ENCODE results near the gene FTH1. TPM values are rescaled to one million over a fixed set of nuclear protein-coding genes. Genes with fewer than 3 reads are reported as not detected.
A peak's percentile ranks its signal among the peaks of the same experiment; 100 is the strongest.
"Not testable (repeated sequence)": the region's sequence is repeated elsewhere in the genome, so short reads cannot be mapped to it uniquely, and the experiment has no call there.

FTH1 gene
- total RNA-seq, 1 donor from 2014 or later, result 1,669 TPM

DNA sequence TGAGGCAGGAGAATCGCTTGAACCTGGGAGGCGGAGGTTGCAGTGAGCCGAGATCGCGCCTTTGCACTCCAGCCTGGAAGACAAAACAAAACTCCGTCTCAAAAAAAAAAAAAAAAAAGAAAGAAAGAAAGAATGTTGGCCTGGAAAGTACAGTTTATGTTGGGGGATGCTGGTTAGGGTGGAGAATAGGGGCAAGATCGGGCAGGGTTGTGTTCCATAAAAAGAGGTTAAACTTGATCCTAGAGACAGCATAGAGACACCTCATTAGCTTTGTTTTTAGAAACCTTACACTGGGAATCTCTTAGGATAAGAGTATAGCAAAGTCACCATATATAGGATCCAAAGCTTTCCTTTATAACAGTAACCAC is 1.9 kb upstream of the FTH1 start:
- Mint-ChIP-seq H3K4me1 (ENCODE audit: low read depth) (peaks cover 54% of the 10 kb centered on the region), H3K9me3 (ENCODE audit: low read depth) (no peaks in the 10 kb centered on the region)

DNA sequence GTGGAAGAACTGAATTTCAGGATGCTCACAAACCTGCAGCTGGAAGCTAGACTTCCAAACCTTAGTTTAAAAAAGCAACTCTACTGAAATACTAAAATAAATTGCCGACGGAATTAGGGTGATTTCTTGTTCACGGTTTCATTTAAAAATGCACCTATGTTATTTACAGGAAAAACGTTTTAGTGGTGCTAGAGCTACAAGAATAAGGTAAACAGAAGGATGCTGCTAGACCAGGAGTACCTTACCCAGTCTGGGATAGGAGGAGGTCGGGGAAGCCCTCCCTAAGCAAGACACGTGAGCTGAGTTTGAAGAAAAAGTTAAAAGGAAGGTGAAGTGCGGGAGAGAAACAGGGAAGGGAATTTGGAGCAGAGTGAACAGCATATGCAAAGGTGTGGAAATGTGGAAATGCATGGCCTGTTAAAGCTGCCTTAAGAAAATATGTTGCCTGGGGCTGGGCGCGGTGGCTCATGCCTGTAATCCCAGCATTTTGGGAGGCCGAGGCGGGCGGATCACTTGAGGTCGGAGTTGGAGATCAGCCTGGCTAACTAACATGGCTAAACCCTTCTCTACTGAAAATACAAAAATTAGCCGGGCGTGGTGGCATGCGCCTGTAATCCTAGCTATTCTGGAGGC is 1.4 kb upstream of the FTH1 start:
- H3K4me3 Mint-ChIP-seq (ENCODE audit: low read depth), result peak overlapping the region; percentile 95
- H3K9me3 Mint-ChIP-seq (ENCODE audit: low read depth), result no peaks in the 10 kb centered on the region
- TF ChIP-seq, protein P1, sequence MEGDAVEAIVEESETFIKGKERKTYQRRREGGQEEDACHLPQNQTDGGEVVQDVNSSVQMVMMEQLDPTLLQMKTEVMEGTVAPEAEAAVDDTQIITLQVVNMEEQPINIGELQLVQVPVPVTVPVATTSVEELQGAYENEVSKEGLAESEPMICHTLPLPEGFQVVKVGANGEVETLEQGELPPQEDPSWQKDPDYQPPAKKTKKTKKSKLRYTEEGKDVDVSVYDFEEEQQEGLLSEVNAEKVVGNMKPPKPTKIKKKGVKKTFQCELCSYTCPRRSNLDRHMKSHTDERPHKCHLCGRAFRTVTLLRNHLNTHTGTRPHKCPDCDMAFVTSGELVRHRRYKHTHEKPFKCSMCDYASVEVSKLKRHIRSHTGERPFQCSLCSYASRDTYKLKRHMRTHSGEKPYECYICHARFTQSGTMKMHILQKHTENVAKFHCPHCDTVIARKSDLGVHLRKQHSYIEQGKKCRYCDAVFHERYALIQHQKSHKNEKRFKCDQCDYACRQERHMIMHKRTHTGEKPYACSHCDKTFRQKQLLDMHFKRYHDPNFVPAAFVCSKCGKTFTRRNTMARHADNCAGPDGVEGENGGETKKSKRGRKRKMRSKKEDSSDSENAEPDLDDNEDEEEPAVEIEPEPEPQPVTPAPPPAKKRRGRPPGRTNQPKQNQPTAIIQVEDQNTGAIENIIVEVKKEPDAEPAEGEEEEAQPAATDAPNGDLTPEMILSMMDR (IDR thresholded peaks at IDR 0.05; ENCODE audit: unreplicated experiment), result no peak
- peaks cover 56% of the 10 kb centered on the region for H3K4me1 Mint-ChIP-seq (ENCODE audit: low read depth)
- no peak for DNase-seq (ENCODE audit: low spot score, unreplicated experiment)
- no peaks in the 10 kb centered on the region for H3K27me3 Mint-ChIP-seq
- H3K36me3 Mint-ChIP-seq (ENCODE audit: insufficient read depth), result peaks cover 19% of the 10 kb centered on the region
- peak overlapping the region; percentile 98 for H3K27ac Mint-ChIP-seq

More for the DNA sequence above, 1.9 kb upstream of the FTH1 start:
- TF ChIP-seq, protein P1 (IDR thresholded peaks at IDR 0.05; ENCODE audit: unreplicated experiment), result no peak
- no peak for DNase-seq (ENCODE audit: low spot score, unreplicated experiment)
- H3K4me3 Mint-ChIP-seq (ENCODE audit: low read depth), result peak overlapping the region; percentile 37
- peaks cover 14% of the 10 kb centered on the region for H3K36me3 Mint-ChIP-seq (ENCODE audit: insufficient read depth)
- H3K27me3 Mint-ChIP-seq, result no peaks in the 10 kb centered on the region
- H3K27ac Mint-ChIP-seq, result no peak overlapping the region

DNA sequence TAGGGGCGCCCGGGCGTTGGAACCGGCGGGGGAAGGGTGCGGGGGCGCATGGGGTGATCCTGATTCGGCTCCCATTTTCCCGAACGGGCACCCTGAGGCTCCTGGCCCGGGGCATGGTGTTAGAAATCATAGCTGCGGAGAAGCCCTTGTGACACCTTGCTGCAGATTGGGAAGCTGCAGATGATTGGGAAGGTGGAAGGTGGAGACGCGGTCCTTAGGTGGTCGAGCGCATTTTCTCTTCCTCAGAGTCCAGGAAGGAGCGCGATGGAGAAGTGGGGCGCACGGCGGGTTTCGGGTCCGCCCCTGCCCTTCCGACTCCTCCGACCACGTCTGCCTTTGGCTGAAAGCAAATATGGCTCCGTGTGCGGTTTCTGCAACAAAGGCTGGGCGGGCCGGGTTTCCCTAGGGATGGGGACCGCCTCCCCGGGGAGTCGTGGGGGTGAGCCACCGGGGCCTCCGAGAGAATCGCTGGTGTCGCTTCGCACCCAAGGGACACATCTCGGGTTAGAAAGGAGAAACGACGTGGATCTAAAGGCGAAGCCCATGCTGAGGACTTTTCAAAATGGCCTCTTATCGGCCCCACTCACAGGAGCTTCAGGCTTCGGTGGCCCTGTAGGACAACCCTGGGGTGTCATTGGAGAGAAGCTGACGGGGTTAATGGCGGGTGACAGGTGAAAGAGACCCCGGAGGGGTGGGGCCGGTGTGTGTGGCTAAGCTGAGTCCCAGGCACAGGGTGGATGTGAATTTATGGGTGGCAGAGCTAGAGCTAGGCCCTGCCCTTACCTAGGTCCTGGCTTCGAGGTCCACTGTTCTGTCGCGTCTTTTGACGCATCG is 707 bp upstream of the FTH1 start:
- H3K4me1 Mint-ChIP-seq (ENCODE audit: low read depth), result peaks cover 50% of the 10 kb centered on the region
- TF ChIP-seq, protein P1 (IDR thresholded peaks at IDR 0.05; ENCODE audit: unreplicated experiment), result peak; percentile 7
- peak overlapping the region; percentile 98 for H3K27ac Mint-ChIP-seq
- peak; percentile 29 for DNase-seq (ENCODE audit: low spot score, unreplicated experiment)
- no peaks in the 10 kb centered on the region for H3K27me3 Mint-ChIP-seq
- H3K36me3 Mint-ChIP-seq (ENCODE audit: insufficient read depth), result peaks cover 25% of the 10 kb centered on the region
- peak overlapping the region; percentile 95 for H3K4me3 Mint-ChIP-seq (ENCODE audit: low read depth)
- no peaks in the 10 kb centered on the region for H3K9me3 Mint-ChIP-seq (ENCODE audit: low read depth)

DNA sequence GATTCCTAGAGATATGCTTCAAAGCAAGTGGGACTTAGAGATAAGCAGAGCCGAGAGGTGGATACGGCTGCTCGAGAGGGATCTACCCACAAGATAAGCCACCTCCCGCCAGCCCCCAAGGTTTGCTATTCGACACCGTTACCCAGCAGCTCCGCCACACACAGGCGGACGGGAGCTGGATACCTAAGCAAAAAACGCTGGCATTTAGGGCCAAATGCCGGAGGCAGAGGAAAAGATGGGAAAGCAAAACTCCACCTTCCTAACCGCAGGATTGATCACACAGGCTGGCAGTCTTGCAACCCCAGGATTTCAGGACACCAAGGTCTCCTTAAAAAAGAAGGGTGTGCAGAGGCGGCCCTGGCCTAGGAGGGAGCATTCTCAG is 709 bp downstream of the FTH1 start:
- Mint-ChIP-seq H3K4me1 (ENCODE audit: low read depth) (peaks cover 41% of the 10 kb centered on the region), H3K36me3 (ENCODE audit: insufficient read depth) (peaks cover 33% of the 10 kb centered on the region), H3K27me3 (no peaks in the 10 kb centered on the region), H3K27ac (peak overlapping the region; percentile 93), H3K9me3 (ENCODE audit: low read depth) (no peaks in the 10 kb centered on the region), H3K4me3 (ENCODE audit: low read depth) (peak overlapping the region; percentile 95)
- DNase-seq (ENCODE audit: low spot score, unreplicated experiment), result no peak
- TF ChIP-seq, protein P1 (IDR thresholded peaks at IDR 0.05; ENCODE audit: unreplicated experiment), result no peak

DNA sequence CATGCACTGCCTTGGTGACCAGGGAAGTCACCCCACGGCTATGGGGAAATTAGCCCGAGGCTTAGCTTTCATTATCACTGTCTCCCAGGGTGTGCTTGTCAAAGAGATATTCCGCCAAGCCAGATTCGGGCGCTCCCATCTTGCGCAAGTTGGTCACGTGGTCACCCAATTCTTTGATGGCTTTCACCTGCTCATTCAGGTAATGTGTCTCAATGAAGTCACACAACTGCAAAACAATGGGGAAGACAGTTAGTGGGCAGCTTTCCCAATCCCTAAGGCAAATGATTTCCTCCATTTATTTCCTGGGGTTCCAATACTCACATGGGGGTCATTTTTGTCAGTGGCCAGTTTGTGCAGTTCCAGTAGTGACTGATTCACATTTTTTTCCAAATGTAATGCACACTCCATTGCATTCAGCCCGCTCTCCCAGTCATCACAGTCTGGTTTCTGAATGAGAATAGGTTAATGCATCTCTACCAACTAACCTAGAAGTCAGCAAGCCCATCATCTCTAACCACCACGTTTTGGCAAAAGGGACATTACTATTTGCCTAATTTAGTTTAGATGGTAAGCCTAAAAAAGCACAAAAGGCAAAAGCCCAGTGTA is 2.7 kb downstream of the FTH1 start:
- peaks cover 29% of the 10 kb centered on the region for H3K4me1 Mint-ChIP-seq (ENCODE audit: low read depth)
- peak overlapping the region; percentile 95 for H3K4me3 Mint-ChIP-seq (ENCODE audit: low read depth)
- H3K36me3 Mint-ChIP-seq (ENCODE audit: insufficient read depth), result peaks cover 34% of the 10 kb centered on the region
- DNase-seq (ENCODE audit: low spot score, unreplicated experiment); H3K9me3 Mint-ChIP-seq (ENCODE audit: low read depth); H3K27me3 Mint-ChIP-seq: not testable (repeated sequence)
- H3K27ac Mint-ChIP-seq, result peak overlapping the region; percentile 80
